ENCODE results near the gene FRAT1.
A peak's percentile ranks its signal among the peaks of the same experiment; 100 is the strongest.

DNA sequence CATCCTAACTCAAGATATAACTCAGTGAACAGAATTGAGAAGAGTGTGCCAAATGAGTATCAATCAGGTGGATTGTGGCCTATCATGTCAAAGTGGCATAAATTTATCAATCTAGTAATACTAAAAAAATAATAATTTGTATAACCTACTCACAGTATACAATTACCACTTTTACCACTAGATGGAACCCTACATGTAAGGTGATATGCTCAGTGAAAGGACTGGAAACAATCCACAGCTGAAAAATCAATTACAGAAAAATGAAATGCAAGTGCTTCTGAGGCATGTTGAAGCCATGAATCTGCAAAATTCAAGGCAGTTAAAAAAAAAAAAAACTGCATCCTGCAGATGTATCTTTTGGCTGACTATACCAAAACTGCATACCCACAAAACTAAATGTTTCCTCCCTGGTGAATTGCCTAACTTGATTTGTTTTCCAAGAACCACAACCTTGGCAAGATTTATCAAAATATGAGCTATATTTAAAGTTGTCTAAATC, 40.5 kb upstream of the FRAT1 start:
- TF ChIP-seq, protein P1, sequence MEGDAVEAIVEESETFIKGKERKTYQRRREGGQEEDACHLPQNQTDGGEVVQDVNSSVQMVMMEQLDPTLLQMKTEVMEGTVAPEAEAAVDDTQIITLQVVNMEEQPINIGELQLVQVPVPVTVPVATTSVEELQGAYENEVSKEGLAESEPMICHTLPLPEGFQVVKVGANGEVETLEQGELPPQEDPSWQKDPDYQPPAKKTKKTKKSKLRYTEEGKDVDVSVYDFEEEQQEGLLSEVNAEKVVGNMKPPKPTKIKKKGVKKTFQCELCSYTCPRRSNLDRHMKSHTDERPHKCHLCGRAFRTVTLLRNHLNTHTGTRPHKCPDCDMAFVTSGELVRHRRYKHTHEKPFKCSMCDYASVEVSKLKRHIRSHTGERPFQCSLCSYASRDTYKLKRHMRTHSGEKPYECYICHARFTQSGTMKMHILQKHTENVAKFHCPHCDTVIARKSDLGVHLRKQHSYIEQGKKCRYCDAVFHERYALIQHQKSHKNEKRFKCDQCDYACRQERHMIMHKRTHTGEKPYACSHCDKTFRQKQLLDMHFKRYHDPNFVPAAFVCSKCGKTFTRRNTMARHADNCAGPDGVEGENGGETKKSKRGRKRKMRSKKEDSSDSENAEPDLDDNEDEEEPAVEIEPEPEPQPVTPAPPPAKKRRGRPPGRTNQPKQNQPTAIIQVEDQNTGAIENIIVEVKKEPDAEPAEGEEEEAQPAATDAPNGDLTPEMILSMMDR (IDR thresholded peaks at IDR 0.05): peak; percentile 39 to 86 (median 80)
- no peak for TF ChIP-seq POLR2A (IDR thresholded peaks at IDR 0.05)

All from body of pancreas (tissue), 4 donors.